Keratinocyte (primary cell): ENCODE measurements around the gene IL3.

Source experiments
- CTCF ChIP-seq, 3 experiments: IDR thresholded peaks in 1 of 3; conservative IDR thresholded peaks in 1 of 3; optimal IDR thresholded peaks in 1 of 3; 2 replicates in 2 of 3; 3 replicates in 1 of 3; pipeline versions ENCODE3 to v1.5.1; 2011; ENCODE audit warnings: low read length in 3 of 3, mild to moderate bottlenecking in 3 of 3, moderate library complexity in 2 of 3, control low read depth in 1 of 3, inconsistent platforms in 1 of 3; ENCODE audit not compliant: insufficient read depth in 2 of 3; ENCODE audit errors: extremely low read depth in 1 of 3
- EZH2 ChIP-seq: IDR thresholded peaks from one replicate; pipeline ENCODE4 v1.6.1; 2012; ENCODE audit warnings: inconsistent platforms, mild to moderate bottlenecking, low read length, moderate library complexity

- TF ChIP-seq CTCF (optimal IDR thresholded peaks at IDR 0.05 in 1 of 3, IDR thresholded peaks at IDR 0.05 in 1 of 3, conservative IDR thresholded peaks at IDR 0.05 in 1 of 3; ENCODE audit: extremely low read depth in 1 of 3, insufficient read depth in 2 of 3, low read length in 3 of 3) (no peak), EZH2 (no peak)
Observed at GRCh38 chr5:132024789-132025402, 35.6 kb upstream of the IL3 start.
